Lower leg skin (tissue), 4 donors: ENCODE results near the gene MTMR2. TPM values are rescaled to one million over a fixed set of nuclear protein-coding genes. Genes with fewer than 3 reads are reported as not detected.

ENCODE experiments used
- DNase-seq, 2 donors: peaks; one replicate each; pipeline ENCODE4 v3.0.0-alpha.2; 2019; ENCODE audit warnings: low spot score in 2 of 2
- H3K4me3 ChIP-seq: fragments of 200-600 bp; sonication (generic); 2 replicates; pipeline ENCODE4 v1.5.1; 2017; ENCODE audit warnings: mild to moderate bottlenecking, low read depth; ENCODE audit not compliant: poor library complexity, severe bottlenecking
- POLR2A ChIP-seq, 2 donors: fragments of 450-650 bp; IDR thresholded peaks; one replicate each; pipeline ENCODE4 v1.6.1; 2016 to 2017; ENCODE audit warnings: antibody characterized with exemption in 2 of 2, mild to moderate bottlenecking in 1 of 2, moderate library complexity in 1 of 2
- WGBS, 2 donors: methylation state at CpG; one replicate each; pipeline ENCODE4 v1.1.5; 2018; 5-methylcytosine and 5-hydroxymethylcytosine counted together
- intact Hi-C: fragments of 100-400 bp; cut with DNase I; formaldehyde crosslinking; loops from one replicate; pipeline ENCODE4 v1.15.0; 2023; ENCODE audit warnings: low total_unique reads
- total RNA-seq, 4 donors: library from RNA; depleted of rRNA; stranded (reverse); fragments of >200 nt; gene quantifications; one replicate each; pipeline ENCODE4 v1.1.0, GENCODE V29; 2016
- TF ChIP-seq, protein P1 (sequence below), 3 donors: fragments of 450-650 bp; IDR thresholded peaks; one replicate each; pipeline ENCODE4 v1.5.1; 2016; ENCODE audit warnings: antibody characterized with exemption in 3 of 3, mild to moderate bottlenecking in 3 of 3, moderate library complexity in 2 of 3

The MTMR2 gene
- 10 to 100 TPM; 11.1 to 17.4 (median 12.2) TPM for total RNA-seq

- peak; percentile 53 to 94 for DNase-seq
- TF ChIP-seq, protein P1, sequence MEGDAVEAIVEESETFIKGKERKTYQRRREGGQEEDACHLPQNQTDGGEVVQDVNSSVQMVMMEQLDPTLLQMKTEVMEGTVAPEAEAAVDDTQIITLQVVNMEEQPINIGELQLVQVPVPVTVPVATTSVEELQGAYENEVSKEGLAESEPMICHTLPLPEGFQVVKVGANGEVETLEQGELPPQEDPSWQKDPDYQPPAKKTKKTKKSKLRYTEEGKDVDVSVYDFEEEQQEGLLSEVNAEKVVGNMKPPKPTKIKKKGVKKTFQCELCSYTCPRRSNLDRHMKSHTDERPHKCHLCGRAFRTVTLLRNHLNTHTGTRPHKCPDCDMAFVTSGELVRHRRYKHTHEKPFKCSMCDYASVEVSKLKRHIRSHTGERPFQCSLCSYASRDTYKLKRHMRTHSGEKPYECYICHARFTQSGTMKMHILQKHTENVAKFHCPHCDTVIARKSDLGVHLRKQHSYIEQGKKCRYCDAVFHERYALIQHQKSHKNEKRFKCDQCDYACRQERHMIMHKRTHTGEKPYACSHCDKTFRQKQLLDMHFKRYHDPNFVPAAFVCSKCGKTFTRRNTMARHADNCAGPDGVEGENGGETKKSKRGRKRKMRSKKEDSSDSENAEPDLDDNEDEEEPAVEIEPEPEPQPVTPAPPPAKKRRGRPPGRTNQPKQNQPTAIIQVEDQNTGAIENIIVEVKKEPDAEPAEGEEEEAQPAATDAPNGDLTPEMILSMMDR (IDR thresholded peaks at IDR 0.05): no peak
- peak in 1 of 2 donors; percentile 15 for TF ChIP-seq POLR2A (IDR thresholded peaks at IDR 0.05)
- intact Hi-C loops: no loop called here
- 0% methylated on average over 26 to 39 of the region's 49 CpGs for WGBS, 2 donors
- peak within 1 kb of the TSS; percentile 69 for H3K4me3 ChIP-seq
These were observed at the start of gene MTMR2 for GRCh38 chr11:95923728-95924413. MTMR2 (minus strand) TSS chr11:95924107; CDS start chr11:95923954, 153 bp downstream.

GRCh38 chr11:95972060-95972459, 48.2 kb upstream of the MTMR2 start:
- TF ChIP-seq, protein P1 (IDR thresholded peaks at IDR 0.05): no peak
- TF ChIP-seq POLR2A (IDR thresholded peaks at IDR 0.05): no peak
- no peak for DNase-seq
- intact Hi-C loops: no loop called here
- no peak overlapping the region for H3K4me3 ChIP-seq
- WGBS, 2 donors: 46 to 51% methylated on average over 2 of the region's 2 CpGs

- no peak overlapping the region for H3K4me3 ChIP-seq
- TF ChIP-seq POLR2A (IDR thresholded peaks at IDR 0.05): no peak
- TF ChIP-seq, protein P1 (IDR thresholded peaks at IDR 0.05): no peak
- intact Hi-C loops: no loop called here
- no peak for DNase-seq
- WGBS, 2 donors: 62 to 95% methylated on average over 1 of the region's 1 CpG
These were observed 44.7 kb upstream of the MTMR2 start for GRCh38 chr11:95968585-95968984.

DNA sequence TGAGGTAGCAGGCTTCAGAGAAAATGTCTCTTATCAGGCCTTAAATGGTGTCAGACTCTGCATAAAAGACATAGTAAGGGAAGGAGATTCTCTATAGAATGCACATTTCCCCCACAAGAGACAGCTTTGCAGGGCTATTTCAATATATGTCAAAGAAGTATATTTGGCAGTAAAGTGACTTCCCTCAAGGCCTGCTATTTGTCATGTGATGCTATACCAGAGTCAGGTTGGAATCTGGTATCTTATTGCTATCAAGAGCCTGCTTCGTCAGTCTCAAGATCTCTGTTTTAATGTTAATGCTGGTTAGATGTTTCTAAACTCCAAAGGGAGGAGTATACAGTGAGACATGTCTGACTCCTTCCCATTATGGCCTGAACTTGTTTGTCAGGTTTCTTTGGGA, 40.4 kb upstream of the MTMR2 start:
- 67 to 80% methylated on average over 1 of the region's 1 CpG for WGBS, 2 donors
- H3K4me3 ChIP-seq: no peak overlapping the region
- intact Hi-C loops: no loop called here
- TF ChIP-seq, protein P1 (IDR thresholded peaks at IDR 0.05): no peak
- TF ChIP-seq POLR2A (IDR thresholded peaks at IDR 0.05): no peak
- no peak for DNase-seq

- intact Hi-C loops: no loop called here
These were observed 37.9 kb upstream of the MTMR2 start for GRCh38 chr11:95961758-95962157.

More at GRCh38 chr11:95961758-95962157, 37.9 kb upstream of the MTMR2 start:
- no peak overlapping the region for H3K4me3 ChIP-seq
- 85 to 95% methylated on average over 1 of the region's 1 CpG for WGBS, 2 donors
- TF ChIP-seq POLR2A (IDR thresholded peaks at IDR 0.05): no peak
- TF ChIP-seq, protein P1 (IDR thresholded peaks at IDR 0.05): no peak
- DNase-seq: no peak
